Sigmoid colon (tissue), 3 donors: ENCODE measurements around the gene TPR.

Source experiments
- POLR2A ChIP-seq, 2 donors: fragments of 450-650 bp; IDR thresholded peaks; one replicate each; pipeline ENCODE4 v1.6.1; 2016; ENCODE audit warnings: antibody characterized with exemption in 2 of 2, mild to moderate bottlenecking in 2 of 2, moderate library complexity in 2 of 2
- TF ChIP-seq, protein P1 (sequence below), 4 experiments: fragments of 450-650 bp in 3 of 4; fragments of 200-600 bp in 1 of 4; IDR thresholded peaks; one replicate each; pipeline ENCODE4 v1.5.1; 2016 to 2019; ENCODE audit warnings: antibody characterized with exemption in 4 of 4, mild to moderate bottlenecking in 3 of 4, moderate library complexity in 2 of 4

DNA sequence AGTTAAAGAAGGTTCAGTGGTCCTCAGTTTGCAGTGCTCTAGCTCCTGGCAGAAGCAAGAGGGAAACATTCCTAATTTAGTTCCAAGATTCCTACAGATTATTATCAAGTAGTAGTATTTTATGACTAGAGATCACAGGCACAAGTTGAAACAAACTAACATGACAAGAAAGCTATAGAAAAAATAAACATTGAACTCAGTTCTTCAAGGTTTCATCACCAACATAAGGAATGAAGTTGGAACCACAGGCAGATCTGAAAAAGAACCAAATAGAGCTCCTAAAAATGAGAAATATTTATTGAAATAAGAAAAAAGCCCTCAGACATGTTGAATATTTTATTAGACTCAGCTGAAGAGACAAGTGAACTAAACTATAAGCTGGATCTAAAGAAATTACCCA is 45.3 kb upstream of the TPR start:
- TF ChIP-seq POLR2A (IDR thresholded peaks at IDR 0.05): no peak
- TF ChIP-seq, protein P1, sequence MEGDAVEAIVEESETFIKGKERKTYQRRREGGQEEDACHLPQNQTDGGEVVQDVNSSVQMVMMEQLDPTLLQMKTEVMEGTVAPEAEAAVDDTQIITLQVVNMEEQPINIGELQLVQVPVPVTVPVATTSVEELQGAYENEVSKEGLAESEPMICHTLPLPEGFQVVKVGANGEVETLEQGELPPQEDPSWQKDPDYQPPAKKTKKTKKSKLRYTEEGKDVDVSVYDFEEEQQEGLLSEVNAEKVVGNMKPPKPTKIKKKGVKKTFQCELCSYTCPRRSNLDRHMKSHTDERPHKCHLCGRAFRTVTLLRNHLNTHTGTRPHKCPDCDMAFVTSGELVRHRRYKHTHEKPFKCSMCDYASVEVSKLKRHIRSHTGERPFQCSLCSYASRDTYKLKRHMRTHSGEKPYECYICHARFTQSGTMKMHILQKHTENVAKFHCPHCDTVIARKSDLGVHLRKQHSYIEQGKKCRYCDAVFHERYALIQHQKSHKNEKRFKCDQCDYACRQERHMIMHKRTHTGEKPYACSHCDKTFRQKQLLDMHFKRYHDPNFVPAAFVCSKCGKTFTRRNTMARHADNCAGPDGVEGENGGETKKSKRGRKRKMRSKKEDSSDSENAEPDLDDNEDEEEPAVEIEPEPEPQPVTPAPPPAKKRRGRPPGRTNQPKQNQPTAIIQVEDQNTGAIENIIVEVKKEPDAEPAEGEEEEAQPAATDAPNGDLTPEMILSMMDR (IDR thresholded peaks at IDR 0.05): no peak
